Keratinocyte (primary cell): Measurements from ENCODE around the gene VTI1A. TPM values are rescaled to one million over a fixed set of nuclear protein-coding genes. Genes with fewer than 3 reads are reported as not detected.

Experiments used
- DNase-seq: peaks from one replicate; pipeline ENCODE4 v3.0.0-alpha.2; 2011; ENCODE audit warnings: low read depth, missing footprints, low spot score
- FAIRE-seq: peaks from 2 replicates; lab custom pipeline; 2011; peaks lifted over from hg19 to GRCh38; lab: Jason Lieb, UNC
- H2AFZ ChIP-seq: 2 replicates; pipeline ENCODE4 v1.6.0; 2012; ENCODE audit warnings: low read length, control low read depth, inconsistent platforms; ENCODE audit not compliant: control insufficient read depth
- H3K27ac ChIP-seq: 2 replicates; pipeline ENCODE4 v1.5.1; 2011; ENCODE audit warnings: low read length; ENCODE audit not compliant: control insufficient read depth, insufficient read depth
- H3K27me3 ChIP-seq: 3 replicates; pipeline ENCODE4 v1.6.0; 2011; ENCODE audit warnings: low read length; ENCODE audit not compliant: control insufficient read depth, insufficient read depth; ENCODE audit errors: extremely low read depth
- H3K36me3 ChIP-seq, 2 experiments: 2 replicates in 1 of 2; 3 replicates in 1 of 2; pipeline ENCODE4 v1.5.1; 2011; ENCODE audit warnings: low read length in 2 of 2, mild to moderate bottlenecking in 1 of 2; ENCODE audit not compliant: control insufficient read depth in 2 of 2, insufficient read depth in 2 of 2; ENCODE audit errors: extremely low read depth in 1 of 2
- H3K4me1 ChIP-seq: 3 replicates; pipeline ENCODE4 v1.5.1; 2011; ENCODE audit warnings: low read length; ENCODE audit not compliant: control insufficient read depth, insufficient read depth; ENCODE audit errors: extremely low read depth
- H3K4me2 ChIP-seq: 3 replicates; pipeline ENCODE4 v1.6.0; 2011; ENCODE audit warnings: low read depth, low read length; ENCODE audit not compliant: control insufficient read depth, insufficient read depth; ENCODE audit errors: extremely low read depth
- H3K4me3 ChIP-seq, 3 experiments: fragments of 200-600 bp in 1 of 3; sonication (generic) in 1 of 3; 2 replicates in 2 of 3; 3 replicates in 1 of 3; pipeline ENCODE4 v1.5.1; 2011 to 2016; ENCODE audit warnings: low read length in 3 of 3, mild to moderate bottlenecking in 3 of 3, control low read depth in 2 of 3, inconsistent platforms in 1 of 3, low read depth in 1 of 3, mixed read lengths in 1 of 3, mixed run types in 1 of 3, moderate library complexity in 1 of 3; ENCODE audit not compliant: control insufficient read depth in 2 of 3, insufficient read depth in 2 of 3; ENCODE audit errors: extremely low read depth in 1 of 3
- H3K79me2 ChIP-seq: 2 replicates; pipeline ENCODE4 v1.6.0; 2012; ENCODE audit warnings: low read length; ENCODE audit not compliant: control insufficient read depth, insufficient read depth
- H3K9ac ChIP-seq: 3 replicates; pipeline ENCODE4 v1.6.0; 2011; ENCODE audit warnings: low read length; ENCODE audit not compliant: control insufficient read depth, insufficient read depth; ENCODE audit errors: extremely low read depth
- H3K9me1 ChIP-seq: 3 replicates; pipeline ENCODE4 v1.6.0; 2011; ENCODE audit warnings: low read length; ENCODE audit not compliant: control insufficient read depth, insufficient read depth; ENCODE audit errors: extremely low read depth
- H3K9me3 ChIP-seq: 2 replicates; pipeline ENCODE4 v1.5.1; 2012; ENCODE audit warnings: low read depth, low read length; ENCODE audit not compliant: control insufficient read depth
- H4K20me1 ChIP-seq: 3 replicates; pipeline ENCODE4 v1.6.0; 2011; ENCODE audit warnings: low read length; ENCODE audit not compliant: control insufficient read depth, insufficient read depth; ENCODE audit errors: extremely low read depth
- EZH2 ChIP-seq: IDR thresholded peaks from one replicate; pipeline ENCODE4 v1.6.1; 2012; ENCODE audit warnings: inconsistent platforms, mild to moderate bottlenecking, low read length, moderate library complexity
- dilution Hi-C: fragments of 300-500 bp; cut with MboI; formaldehyde crosslinking; loops from one replicate; pipeline ENCODE4 v1.7.0; 2020; ENCODE audit warnings: low sequenced_read_pairs; ENCODE audit not compliant: extremely low pct_ligation_motif_present
- polyA plus RNA-seq, 5 experiments: library from polyadenylated mRNA; depleted of rRNA in 3 of 5; stranded (reverse) in 3 of 5; stranded (forward) in 1 of 5; unstranded in 1 of 5; fragments of >200 nt; gene quantifications; 1 replicate in 1 of 5; 2 replicates in 3 of 5; 3 replicates in 1 of 5; pipeline versions ENCODE4 v1.2.1 to v1.2.3, GENCODE V29; 2011 to 2012; ENCODE audit warnings: missing spikeins in 2 of 5, low read depth in 1 of 5, low replicate concordance in 1 of 5
- TF ChIP-seq, protein P1 (sequence below), 3 experiments: IDR thresholded peaks in 1 of 3; conservative IDR thresholded peaks in 1 of 3; optimal IDR thresholded peaks in 1 of 3; 2 replicates in 2 of 3; 3 replicates in 1 of 3; pipeline versions ENCODE3 to v1.5.1; 2011; ENCODE audit warnings: low read length in 3 of 3, mild to moderate bottlenecking in 3 of 3, moderate library complexity in 2 of 3, control low read depth in 1 of 3, inconsistent platforms in 1 of 3; ENCODE audit not compliant: insufficient read depth in 2 of 3; ENCODE audit errors: extremely low read depth in 1 of 3

Gene VTI1A
- polyA plus RNA-seq, 1 donor (not counting 4 experiments of a cell fraction or from before 2014, with no cell fraction given), result 18.5 TPM

DNA sequence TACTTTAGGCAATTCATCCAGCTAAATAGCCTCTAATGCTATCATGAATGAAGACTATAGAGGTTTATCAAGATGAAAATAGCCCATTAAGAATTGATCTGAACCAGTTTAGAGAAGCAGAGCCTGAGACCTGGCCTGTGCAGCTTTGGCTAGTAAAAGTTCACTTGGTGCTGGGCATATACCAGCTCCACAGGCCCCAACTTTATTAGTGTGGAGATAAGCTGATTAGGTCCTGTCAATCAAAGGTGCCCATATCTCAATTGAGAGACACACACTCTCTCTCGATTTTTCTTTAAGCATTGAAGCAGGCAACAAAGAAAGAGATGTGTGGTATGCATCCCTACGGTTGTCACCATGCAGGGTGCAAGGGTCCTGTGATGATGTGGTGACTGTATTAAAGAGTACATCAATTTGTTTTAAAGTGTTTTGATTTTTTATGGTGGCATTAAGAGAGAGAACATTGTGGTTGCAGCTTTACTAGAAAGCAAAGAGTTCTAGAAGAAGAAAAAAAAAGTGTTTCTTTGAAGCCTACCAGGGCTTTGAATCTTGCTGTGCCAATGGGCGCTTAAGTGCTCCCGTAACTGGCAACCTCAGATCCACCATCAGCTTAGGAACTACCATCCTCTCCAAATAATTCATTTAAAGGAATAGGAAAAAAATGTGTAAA lies 111.6 kb downstream of the VTI1A start:
- Histone ChIP-seq H3K79me2 (no peaks in the 10 kb centered on the region), H3K36me3 (no peaks in the 10 kb centered on the region), H2AFZ (no peak overlapping the region), H3K4me2 (no peak overlapping the region), H3K9me3 (no peaks in the 10 kb centered on the region), H3K27ac (no peak overlapping the region), H3K9ac (no peak overlapping the region), H3K4me3 (no peak overlapping the region), H4K20me1 (no peaks in the 10 kb centered on the region), H3K9me1 (no peaks in the 10 kb centered on the region), H3K27me3 (no peaks in the 10 kb centered on the region), H3K4me1 (no peaks in the 10 kb centered on the region)
- no peak for DNase-seq
- TF ChIP-seq EZH2, result no peak
- TF ChIP-seq, protein P1, sequence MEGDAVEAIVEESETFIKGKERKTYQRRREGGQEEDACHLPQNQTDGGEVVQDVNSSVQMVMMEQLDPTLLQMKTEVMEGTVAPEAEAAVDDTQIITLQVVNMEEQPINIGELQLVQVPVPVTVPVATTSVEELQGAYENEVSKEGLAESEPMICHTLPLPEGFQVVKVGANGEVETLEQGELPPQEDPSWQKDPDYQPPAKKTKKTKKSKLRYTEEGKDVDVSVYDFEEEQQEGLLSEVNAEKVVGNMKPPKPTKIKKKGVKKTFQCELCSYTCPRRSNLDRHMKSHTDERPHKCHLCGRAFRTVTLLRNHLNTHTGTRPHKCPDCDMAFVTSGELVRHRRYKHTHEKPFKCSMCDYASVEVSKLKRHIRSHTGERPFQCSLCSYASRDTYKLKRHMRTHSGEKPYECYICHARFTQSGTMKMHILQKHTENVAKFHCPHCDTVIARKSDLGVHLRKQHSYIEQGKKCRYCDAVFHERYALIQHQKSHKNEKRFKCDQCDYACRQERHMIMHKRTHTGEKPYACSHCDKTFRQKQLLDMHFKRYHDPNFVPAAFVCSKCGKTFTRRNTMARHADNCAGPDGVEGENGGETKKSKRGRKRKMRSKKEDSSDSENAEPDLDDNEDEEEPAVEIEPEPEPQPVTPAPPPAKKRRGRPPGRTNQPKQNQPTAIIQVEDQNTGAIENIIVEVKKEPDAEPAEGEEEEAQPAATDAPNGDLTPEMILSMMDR (optimal IDR thresholded peaks at IDR 0.05 in 1 of 3, IDR thresholded peaks at IDR 0.05 in 1 of 3, conservative IDR thresholded peaks at IDR 0.05 in 1 of 3; ENCODE audit: extremely low read depth in 1 of 3, insufficient read depth in 2 of 3, low read length in 3 of 3), result no peak
- no peak for FAIRE-seq
- dilution Hi-C loops, result no loop called here

DNA sequence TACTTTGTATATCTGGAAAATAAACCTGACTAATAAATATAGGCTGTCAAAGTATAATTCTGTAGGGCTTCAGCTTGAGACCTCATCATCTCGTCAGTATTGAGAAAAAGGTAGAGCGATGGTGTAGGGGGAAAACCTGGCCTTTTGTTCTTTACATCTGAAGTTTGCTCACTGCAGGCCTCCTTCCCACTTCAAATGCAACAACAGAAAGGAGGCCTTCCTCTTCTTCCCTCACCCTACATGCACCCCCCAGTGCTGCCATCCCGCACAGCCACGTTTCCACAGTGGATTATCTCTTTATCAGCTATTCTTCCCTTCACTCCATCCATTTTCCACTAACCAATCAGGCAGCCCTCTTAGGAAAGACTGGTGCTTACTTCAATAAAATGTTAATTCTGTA lies 112.3 kb downstream of the VTI1A start:
- no peaks in the 10 kb centered on the region for H3K27me3 ChIP-seq
- H4K20me1 ChIP-seq, result no peaks in the 10 kb centered on the region
- H3K9me1 ChIP-seq, result no peaks in the 10 kb centered on the region
- no peak overlapping the region for H2AFZ ChIP-seq
- no peak for TF ChIP-seq EZH2
- TF ChIP-seq, protein P1 (optimal IDR thresholded peaks at IDR 0.05 in 1 of 3, IDR thresholded peaks at IDR 0.05 in 1 of 3, conservative IDR thresholded peaks at IDR 0.05 in 1 of 3; ENCODE audit: extremely low read depth in 1 of 3, insufficient read depth in 2 of 3, low read length in 3 of 3), result no peak
- H3K4me2 ChIP-seq, result no peak overlapping the region
- dilution Hi-C loops, result no loop called here
- no peak overlapping the region for H3K4me3 ChIP-seq
- H3K79me2 ChIP-seq, result no peaks in the 10 kb centered on the region
- H3K9me3 ChIP-seq, result no peaks in the 10 kb centered on the region
- H3K4me1 ChIP-seq, result no peaks in the 10 kb centered on the region
- H3K36me3 ChIP-seq, result no peaks in the 10 kb centered on the region
- no peak overlapping the region for H3K9ac ChIP-seq
- no peak for DNase-seq
- no peak for FAIRE-seq
- H3K27ac ChIP-seq, result no peak overlapping the region
